Umbilical cord (tissue), 2 donors: ENCODE data around the gene ULK2. TPM values are rescaled to one million over a fixed set of nuclear protein-coding genes. Genes with fewer than 3 reads are reported as not detected.
A peak's percentile ranks its signal among the peaks of the same experiment; 100 is the strongest.

Source experiments
- DNase-seq: peaks from one replicate; pipeline ENCODE4 v3.0.0-alpha.2; 2015; ENCODE audit warnings: low spot score
- total RNA-seq: library from RNA; depleted of rRNA; stranded (reverse); fragments of >200 nt; gene quantifications from one replicate; pipeline ENCODE4 v1.2.3, GENCODE V29; 2014; ENCODE audit warnings: low replicate concordance; ENCODE audit not compliant: insufficient read depth

Gene ULK2
- total RNA-seq, 1 donor from 2014 or later: 35.2 TPM

- DNase-seq: peak; percentile 54
Observed at GRCh38 chr17:19728084-19728495, 139.6 kb downstream of the ULK2 start.

DNA sequence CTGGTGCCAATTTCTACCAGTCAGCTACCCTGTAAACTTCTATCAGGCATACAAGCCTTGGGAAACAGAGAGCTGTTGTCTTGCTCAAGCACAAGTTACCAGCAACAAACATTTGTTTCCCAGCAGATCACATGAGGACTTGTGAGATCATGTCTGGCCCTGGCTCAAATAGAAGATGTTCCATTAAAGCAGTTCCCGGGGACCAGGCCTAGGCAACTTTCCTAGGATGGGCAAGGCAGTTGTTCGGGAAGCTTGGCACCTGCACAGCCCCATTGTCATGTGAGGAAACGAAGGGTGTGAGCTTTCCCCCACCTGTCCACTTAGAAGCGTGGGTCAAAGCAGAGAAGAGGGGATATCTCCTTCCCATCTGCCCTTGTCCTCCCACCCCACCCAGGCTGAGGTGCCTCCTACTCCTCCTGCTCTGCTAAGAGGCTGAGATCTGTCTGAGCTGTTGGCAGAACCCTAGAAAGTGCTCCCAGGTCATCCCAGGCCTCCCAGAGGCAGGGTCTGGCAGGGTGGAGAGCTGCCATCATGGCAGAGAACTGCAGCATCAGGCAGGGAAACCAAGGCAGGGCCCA, 140.1 kb downstream of the ULK2 start:
- DNase-seq: peak; percentile 78

GRCh38 chr17:19726631-19727376, 140.9 kb downstream of the ULK2 start:
- no peak for DNase-seq

GRCh38 chr17:19725486-19725885, 142.2 kb downstream of the ULK2 start:
- no peak for DNase-seq

GRCh38 chr17:19724501-19725420, 143.0 kb downstream of the ULK2 start:
- peak; percentile 29 for DNase-seq

GRCh38 chr17:19723964-19724363, 143.8 kb downstream of the ULK2 start:
- no peak for DNase-seq

Other genes with a start within 250 kb of the ULK2 start
- gene ALDH3A2, start 219.2 kb downstream of the ULK2 start, total RNA-seq: 71.3 TPM
- gene SLC47A2, start 151.4 kb downstream of the ULK2 start, total RNA-seq: 5.5 TPM
- not detected for gene ALDH3A1, start 119.6 kb downstream of the ULK2 start, total RNA-seq
- gene AKAP10, start 109.9 kb upstream of the ULK2 start, total RNA-seq: 17.8 TPM
- gene SPECC1, start 141.4 kb upstream of the ULK2 start, total RNA-seq: 82.8 TPM